T-helper 2 cell treated with Interferon-gamma antibody and Interleukin-4, amounts not matched to agents 5 μg/mL and 100 μg/mL, for 36 hours (primary cell): ENCODE measurements around the gene RHOB.

Experiments
- DNase-seq: peaks from one replicate; pipeline ENCODE4 v3.0.0; 2021; ENCODE audit warnings: low spot score
- H3K27ac Mint-ChIP-seq: one replicate; pipeline ENCODE4 v1.8.0; 2021; ENCODE audit warnings: mild to moderate bottlenecking, mixed read lengths
- H3K27me3 Mint-ChIP-seq: one replicate; pipeline ENCODE4 v1.8.0; 2021; ENCODE audit warnings: low read depth, mixed read lengths
- H3K36me3 Mint-ChIP-seq: one replicate; pipeline ENCODE4 v1.8.0; 2021; ENCODE audit warnings: low read depth, mixed read lengths
- H3K4me1 Mint-ChIP-seq: one replicate; pipeline ENCODE4 v1.8.0; 2021; ENCODE audit warnings: low read depth, mixed read lengths
- H3K4me3 Mint-ChIP-seq: one replicate; pipeline ENCODE4 v1.8.0; 2022; ENCODE audit warnings: mild to moderate bottlenecking, moderate library complexity, mixed read lengths
- H3K9me3 Mint-ChIP-seq: one replicate; pipeline ENCODE4 v1.8.0; 2021; ENCODE audit warnings: mixed read lengths

RHOB gene

GRCh38 chr2:20476481-20476880 lies 29.6 kb downstream of the RHOB start:
- Mint-ChIP-seq H3K36me3 (no peaks in the 10 kb centered on the region), H3K27me3 (no peaks in the 10 kb centered on the region), H3K9me3 (no peaks in the 10 kb centered on the region), H3K4me3 (no peak overlapping the region), H3K4me1 (no peaks in the 10 kb centered on the region), H3K27ac (no peak overlapping the region)
- no peak for DNase-seq

- Mint-ChIP-seq H3K9me3 (no peaks in the 10 kb centered on the region), H3K27ac (no peak overlapping the region), H3K36me3 (no peaks in the 10 kb centered on the region), H3K4me3 (no peak overlapping the region), H3K4me1 (no peaks in the 10 kb centered on the region), H3K27me3 (no peaks in the 10 kb centered on the region)
- no peak for DNase-seq
Measured at GRCh38 chr2:20476950-20477349, 30.1 kb downstream of the RHOB start.

GRCh38 chr2:20478961-20479360 lies 32.1 kb downstream of the RHOB start:
- no peak for DNase-seq
- H3K9me3 Mint-ChIP-seq = no peaks in the 10 kb centered on the region
- H3K4me1 Mint-ChIP-seq = no peaks in the 10 kb centered on the region
- H3K4me3 Mint-ChIP-seq = no peak overlapping the region
- no peak overlapping the region for H3K27ac Mint-ChIP-seq
- no peaks in the 10 kb centered on the region for H3K27me3 Mint-ChIP-seq
- H3K36me3 Mint-ChIP-seq = no peaks in the 10 kb centered on the region

GRCh38 chr2:20479835-20480234 lies 33.0 kb downstream of the RHOB start:
- Mint-ChIP-seq H3K4me3 (no peak overlapping the region), H3K9me3 (no peaks in the 10 kb centered on the region), H3K27me3 (no peaks in the 10 kb centered on the region), H3K36me3 (no peaks in the 10 kb centered on the region), H3K4me1 (no peaks in the 10 kb centered on the region), H3K27ac (no peak overlapping the region)
- DNase-seq = no peak

GRCh38 chr2:20480913-20481312 lies 34.0 kb downstream of the RHOB start:
- no peaks in the 10 kb centered on the region for H3K4me1 Mint-ChIP-seq
- H3K9me3 Mint-ChIP-seq = no peaks in the 10 kb centered on the region
- no peak overlapping the region for H3K27ac Mint-ChIP-seq
- H3K4me3 Mint-ChIP-seq = no peak overlapping the region
- DNase-seq = no peak
- no peaks in the 10 kb centered on the region for H3K27me3 Mint-ChIP-seq
- H3K36me3 Mint-ChIP-seq = no peaks in the 10 kb centered on the region

GRCh38 chr2:20481798-20482405 lies 35.0 kb downstream of the RHOB start:
- Mint-ChIP-seq H3K27me3 (no peaks in the 10 kb centered on the region), H3K4me1 (no peaks in the 10 kb centered on the region), H3K9me3 (no peaks in the 10 kb centered on the region), H3K36me3 (no peaks in the 10 kb centered on the region), H3K4me3 (no peak overlapping the region), H3K27ac (no peak overlapping the region)
- DNase-seq = no peak

- H3K4me1 Mint-ChIP-seq = no peaks in the 10 kb centered on the region
- H3K27ac Mint-ChIP-seq = no peak overlapping the region
- H3K27me3 Mint-ChIP-seq = no peaks in the 10 kb centered on the region
- H3K4me3 Mint-ChIP-seq = no peak overlapping the region
- H3K36me3 Mint-ChIP-seq = no peaks in the 10 kb centered on the region
- DNase-seq = no peak
- H3K9me3 Mint-ChIP-seq = no peaks in the 10 kb centered on the region
Measured at GRCh38 chr2:20482725-20483124, 35.9 kb downstream of the RHOB start.

- no peak overlapping the region for H3K4me3 Mint-ChIP-seq
- no peaks in the 10 kb centered on the region for H3K27me3 Mint-ChIP-seq
- no peak for DNase-seq
- H3K4me1 Mint-ChIP-seq = no peaks in the 10 kb centered on the region
- H3K36me3 Mint-ChIP-seq = no peaks in the 10 kb centered on the region
- H3K27ac Mint-ChIP-seq = no peak overlapping the region
- H3K9me3 Mint-ChIP-seq = no peaks in the 10 kb centered on the region
Measured at GRCh38 chr2:20483194-20483895, 36.5 kb downstream of the RHOB start.

GRCh38 chr2:20484034-20484617 lies 37.3 kb downstream of the RHOB start:
- Mint-ChIP-seq H3K4me3 (no peak overlapping the region), H3K4me1 (no peaks in the 10 kb centered on the region), H3K27me3 (no peaks in the 10 kb centered on the region), H3K36me3 (no peaks in the 10 kb centered on the region), H3K9me3 (no peaks in the 10 kb centered on the region), H3K27ac (no peak overlapping the region)
- no peak for DNase-seq

GRCh38 chr2:20484810-20485611 lies 38.1 kb downstream of the RHOB start:
- no peaks in the 10 kb centered on the region for H3K9me3 Mint-ChIP-seq
- no peak overlapping the region for H3K4me3 Mint-ChIP-seq
- no peaks in the 10 kb centered on the region for H3K36me3 Mint-ChIP-seq
- H3K27ac Mint-ChIP-seq = no peak overlapping the region
- H3K4me1 Mint-ChIP-seq = no peaks in the 10 kb centered on the region
- H3K27me3 Mint-ChIP-seq = no peaks in the 10 kb centered on the region
- no peak for DNase-seq

GRCh38 chr2:20485612-20486388 lies 38.9 kb downstream of the RHOB start:
- no peak overlapping the region for H3K27ac Mint-ChIP-seq
- H3K4me3 Mint-ChIP-seq = no peak overlapping the region
- DNase-seq = no peak

GRCh38 chr2:20486571-20486970 lies 39.7 kb downstream of the RHOB start:
- H3K9me3 Mint-ChIP-seq = no peaks in the 10 kb centered on the region
- DNase-seq = no peak
- no peaks in the 10 kb centered on the region for H3K36me3 Mint-ChIP-seq
- H3K27ac Mint-ChIP-seq = no peak overlapping the region
- no peaks in the 10 kb centered on the region for H3K27me3 Mint-ChIP-seq
- H3K4me1 Mint-ChIP-seq = no peaks in the 10 kb centered on the region
- no peak overlapping the region for H3K4me3 Mint-ChIP-seq

More at GRCh38 chr2:20485612-20486388, 38.9 kb downstream of the RHOB start:
- Mint-ChIP-seq H3K36me3 (no peaks in the 10 kb centered on the region), H3K27me3 (no peaks in the 10 kb centered on the region), H3K4me1 (no peaks in the 10 kb centered on the region), H3K9me3 (no peaks in the 10 kb centered on the region)

GRCh38 chr2:20487030-20487391 lies 40.1 kb downstream of the RHOB start:
- DNase-seq = no peak
- no peaks in the 10 kb centered on the region for H3K4me1 Mint-ChIP-seq
- H3K4me3 Mint-ChIP-seq = no peak overlapping the region
- no peak overlapping the region for H3K27ac Mint-ChIP-seq
- H3K27me3 Mint-ChIP-seq = no peaks in the 10 kb centered on the region
- no peaks in the 10 kb centered on the region for H3K36me3 Mint-ChIP-seq
- H3K9me3 Mint-ChIP-seq = no peaks in the 10 kb centered on the region
